ENCODE data around the gene OPA3. TPM values are rescaled to one million over a fixed set of nuclear protein-coding genes. Genes with fewer than 3 reads are reported as not detected.

The OPA3 gene
- total RNA-seq, 1 donor: 3.4 TPM

DNA sequence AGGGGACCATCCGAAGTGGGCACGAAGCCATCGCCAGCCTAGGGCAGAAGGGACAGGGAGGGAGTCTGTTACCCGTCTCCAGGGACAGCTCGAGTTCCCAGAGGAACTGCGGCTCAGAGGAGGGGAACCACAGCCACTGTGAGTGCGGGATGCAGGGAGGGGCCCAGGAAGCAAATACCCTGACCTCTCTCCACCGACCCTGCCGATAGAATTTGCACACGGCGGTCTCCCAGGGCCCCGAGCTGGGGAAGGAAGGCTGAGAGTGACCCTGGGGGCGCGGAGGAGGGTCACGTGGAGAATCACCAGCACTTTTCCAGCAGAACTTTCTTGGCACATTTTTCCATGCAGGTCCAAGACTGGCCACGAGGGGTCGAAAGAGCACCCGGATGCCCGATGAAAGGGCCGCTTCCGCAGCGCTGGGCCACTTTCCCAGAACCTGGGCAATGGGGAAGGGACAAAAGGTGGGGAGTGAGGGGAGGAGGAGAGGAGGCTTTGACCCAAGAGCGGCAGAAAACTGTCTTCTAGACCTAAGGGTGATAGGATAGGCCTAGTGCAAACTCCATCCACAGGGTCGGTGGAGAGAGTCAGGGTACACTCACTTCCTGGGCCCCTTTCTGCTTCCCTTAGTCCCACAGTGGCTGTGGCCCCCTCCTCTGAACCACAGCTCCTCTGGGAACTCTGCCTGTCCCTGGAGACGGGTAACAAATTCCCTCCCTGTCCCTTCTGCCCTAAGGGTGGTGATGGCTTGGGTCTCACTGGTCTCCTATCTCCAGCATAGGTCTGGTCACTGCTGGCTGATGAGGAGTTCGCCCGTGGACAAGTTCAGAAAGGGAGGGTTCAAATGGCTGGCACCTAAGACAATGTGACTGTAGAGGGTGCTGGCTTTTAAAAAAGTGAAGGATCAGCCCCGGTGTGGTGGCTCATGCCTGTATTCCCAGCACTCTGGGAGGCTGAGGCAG, 22.7 kb upstream of the OPA3 start:
- no peak overlapping the region for H3K4me3 ChIP-seq (ENCODE audit: low read length)

DNA sequence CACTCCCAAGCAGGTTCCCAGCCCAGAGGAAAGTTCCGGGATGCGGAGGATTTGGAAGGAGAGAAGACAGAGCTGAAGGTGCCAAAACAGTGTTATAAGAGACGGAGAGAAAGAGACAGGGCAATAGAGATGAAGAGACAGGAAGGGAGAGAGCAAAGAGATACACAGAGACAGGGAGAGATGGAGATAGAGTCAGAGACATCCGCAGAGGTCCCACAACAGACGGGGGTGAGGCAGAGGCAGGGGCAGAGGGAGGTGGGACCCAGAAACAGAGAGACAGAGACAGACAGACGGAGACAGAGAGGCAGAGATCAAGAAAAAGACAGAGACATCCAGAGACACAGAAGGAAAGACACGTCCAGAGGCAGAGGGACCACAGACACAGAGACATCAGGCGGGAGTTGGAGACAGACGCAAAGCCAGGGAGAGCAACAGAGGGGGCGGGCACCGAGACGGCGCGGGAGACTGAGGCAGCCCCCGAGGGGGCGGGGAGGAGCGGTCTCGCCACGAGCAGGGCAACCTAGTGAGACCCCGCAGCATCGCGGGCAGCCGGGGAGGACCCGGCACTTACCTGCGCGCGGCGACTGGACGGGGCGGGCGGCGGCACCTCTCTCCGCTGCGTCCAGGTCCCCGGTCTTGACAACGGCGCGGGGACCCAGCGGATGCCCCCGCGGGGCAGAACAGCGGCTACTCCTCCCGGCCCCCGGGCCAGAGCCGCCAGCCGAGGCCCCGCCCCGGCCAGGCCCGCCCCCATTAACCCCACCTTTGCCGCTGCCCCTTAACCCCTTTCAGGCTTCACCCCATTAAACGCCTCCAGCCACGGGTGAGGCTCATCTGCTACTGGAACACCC, 17.1 kb upstream of the OPA3 start, which contains the start of gene GPR4:
TSS of gene GPR4 (minus strand) at position 689 of the 851 bp plus-strand sequence. CDS start 10,346 bp downstream, outside the sequence.
- H3K9me3 ChIP-seq (ENCODE audit: low read depth, low read length): no peaks in the 10 kb centered on the region
- H3K4me1 ChIP-seq (ENCODE audit: insufficient read depth, low read length): peaks cover 28% of the 10 kb centered on the region
- H3K27me3 ChIP-seq (ENCODE audit: insufficient read depth, low read length): peaks cover 61% of the 10 kb centered on the region
- H3K4me3 ChIP-seq (ENCODE audit: low read length): no peak within 1 kb of the TSS

More for the DNA sequence above, 22.7 kb upstream of the OPA3 start:
- Histone ChIP-seq H3K4me1 (ENCODE audit: insufficient read depth, low read length) (peaks cover 8% of the 10 kb centered on the region), H3K27me3 (ENCODE audit: insufficient read depth, low read length) (peaks cover 12% of the 10 kb centered on the region), H3K9me3 (ENCODE audit: low read depth, low read length) (no peaks in the 10 kb centered on the region)

DNA sequence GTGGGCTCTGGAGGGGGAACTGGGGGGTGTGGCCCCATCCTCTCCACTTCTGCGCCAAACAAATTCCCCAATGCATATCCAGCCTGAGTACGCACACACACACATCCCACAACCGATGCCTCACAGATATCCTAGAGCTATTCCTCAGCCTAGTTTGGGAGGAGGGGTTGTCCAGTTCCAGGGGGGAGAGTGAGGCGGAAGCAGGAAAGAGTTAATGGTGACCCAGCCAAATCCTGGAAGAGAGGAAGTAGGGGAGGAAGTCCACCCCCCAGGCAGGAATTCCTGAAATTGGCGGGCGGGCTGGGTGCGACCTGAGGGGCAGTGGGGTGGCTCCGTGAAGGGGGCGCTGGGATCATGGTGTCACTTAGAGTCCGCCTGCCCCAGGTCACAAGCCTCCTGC, 16.5 kb upstream of the OPA3 start:
- Histone ChIP-seq H3K4me1 (ENCODE audit: insufficient read depth, low read length) (peaks cover 28% of the 10 kb centered on the region), H3K27me3 (ENCODE audit: insufficient read depth, low read length) (peaks cover 64% of the 10 kb centered on the region), H3K4me3 (ENCODE audit: low read length) (no peak overlapping the region), H3K9me3 (ENCODE audit: low read depth, low read length) (no peaks in the 10 kb centered on the region)

DNA sequence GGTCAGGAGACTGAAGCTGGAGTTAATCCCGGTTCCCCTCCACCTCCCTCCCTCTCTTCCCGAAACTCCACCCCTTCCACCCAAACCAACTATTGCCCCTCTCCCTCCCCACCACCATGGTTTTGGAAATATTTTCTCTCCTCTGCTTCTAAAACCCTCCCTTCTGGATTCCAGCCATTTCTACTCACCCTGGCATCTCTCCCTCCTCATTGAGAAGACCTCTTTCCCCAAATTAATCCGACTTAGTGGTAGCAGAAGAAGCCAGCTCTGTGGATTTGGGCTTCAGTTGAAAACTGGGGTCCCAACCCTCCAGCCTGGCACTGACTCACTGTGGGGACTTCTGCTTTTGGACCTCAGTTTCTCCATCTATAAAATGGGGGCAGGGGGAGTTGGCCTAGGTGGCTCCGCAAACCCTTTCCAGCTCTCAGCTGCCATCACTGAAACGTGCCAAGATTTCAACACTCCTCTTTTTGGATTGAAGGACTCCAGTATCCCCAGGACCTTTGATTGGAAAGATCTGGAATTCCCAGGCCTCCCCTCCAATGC, 15.8 kb upstream of the OPA3 start:
- Histone ChIP-seq H3K9me3 (ENCODE audit: low read depth, low read length) (no peaks in the 10 kb centered on the region), H3K27me3 (ENCODE audit: insufficient read depth, low read length) (peaks cover 64% of the 10 kb centered on the region), H3K4me1 (ENCODE audit: insufficient read depth, low read length) (peaks cover 28% of the 10 kb centered on the region), H3K4me3 (ENCODE audit: low read length) (no peak overlapping the region)

DNA sequence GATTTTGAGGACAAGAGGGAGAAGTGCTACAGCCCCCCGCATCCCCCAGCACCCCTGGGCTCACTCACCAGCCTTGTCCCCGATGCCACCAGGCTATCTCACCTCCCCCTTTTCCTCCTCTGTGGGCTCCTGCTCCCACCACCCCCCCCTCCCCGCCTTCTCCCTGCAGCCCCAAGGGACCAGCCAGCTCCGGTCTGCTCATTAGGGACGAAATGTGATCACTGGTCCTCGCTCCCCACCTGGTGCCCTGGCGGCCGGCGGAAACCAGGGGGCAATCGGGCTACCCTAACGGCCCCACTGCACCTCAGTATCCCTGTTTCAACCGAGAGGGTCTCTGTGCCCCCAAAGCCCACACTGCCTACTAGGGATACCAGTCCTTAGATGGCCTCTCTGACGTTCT, 14.7 kb upstream of the OPA3 start:
- Histone ChIP-seq H3K27me3 (ENCODE audit: insufficient read depth, low read length) (peaks cover 66% of the 10 kb centered on the region), H3K9me3 (ENCODE audit: low read depth, low read length) (no peaks in the 10 kb centered on the region), H3K4me1 (ENCODE audit: insufficient read depth, low read length) (peaks cover 28% of the 10 kb centered on the region), H3K4me3 (ENCODE audit: low read length) (no peak overlapping the region)

DNA sequence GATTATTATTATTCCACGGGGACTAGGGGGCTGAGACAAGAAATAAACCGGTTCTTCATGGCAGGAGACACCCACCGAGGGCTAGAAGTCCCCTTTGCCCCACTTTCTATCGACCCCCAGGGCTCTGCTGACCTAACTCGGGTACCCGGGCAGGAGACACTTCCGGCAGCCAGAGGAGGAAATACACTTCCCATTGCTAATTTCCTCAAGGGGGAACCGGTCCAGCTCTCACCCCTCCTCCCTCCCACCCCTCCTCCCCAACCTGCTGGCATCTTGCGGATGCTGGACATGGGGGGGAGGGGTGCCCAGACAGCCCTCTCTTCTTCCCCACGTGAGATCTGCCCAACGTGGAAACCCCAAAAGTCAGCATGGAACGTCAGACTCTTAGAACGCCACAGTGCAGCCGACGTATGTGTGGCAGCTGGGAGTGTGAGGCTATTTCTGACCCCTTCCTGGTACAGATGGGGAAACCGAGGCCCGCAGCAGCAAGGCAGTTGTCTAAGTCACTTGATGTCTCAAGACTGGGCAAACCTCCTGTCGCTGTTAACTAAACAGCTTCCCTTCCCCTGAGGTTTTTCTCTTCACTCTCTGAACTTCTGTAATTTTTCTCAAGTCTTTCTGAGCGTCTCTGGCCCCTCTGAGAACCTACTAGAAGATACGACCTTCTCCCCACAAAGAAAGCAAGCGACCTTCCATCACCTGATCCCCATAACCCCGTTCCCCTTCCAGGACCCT, 13.8 kb upstream of the OPA3 start:
- no peak overlapping the region for H3K4me3 ChIP-seq (ENCODE audit: low read length)
- peaks cover 28% of the 10 kb centered on the region for H3K4me1 ChIP-seq (ENCODE audit: insufficient read depth, low read length)

DNA sequence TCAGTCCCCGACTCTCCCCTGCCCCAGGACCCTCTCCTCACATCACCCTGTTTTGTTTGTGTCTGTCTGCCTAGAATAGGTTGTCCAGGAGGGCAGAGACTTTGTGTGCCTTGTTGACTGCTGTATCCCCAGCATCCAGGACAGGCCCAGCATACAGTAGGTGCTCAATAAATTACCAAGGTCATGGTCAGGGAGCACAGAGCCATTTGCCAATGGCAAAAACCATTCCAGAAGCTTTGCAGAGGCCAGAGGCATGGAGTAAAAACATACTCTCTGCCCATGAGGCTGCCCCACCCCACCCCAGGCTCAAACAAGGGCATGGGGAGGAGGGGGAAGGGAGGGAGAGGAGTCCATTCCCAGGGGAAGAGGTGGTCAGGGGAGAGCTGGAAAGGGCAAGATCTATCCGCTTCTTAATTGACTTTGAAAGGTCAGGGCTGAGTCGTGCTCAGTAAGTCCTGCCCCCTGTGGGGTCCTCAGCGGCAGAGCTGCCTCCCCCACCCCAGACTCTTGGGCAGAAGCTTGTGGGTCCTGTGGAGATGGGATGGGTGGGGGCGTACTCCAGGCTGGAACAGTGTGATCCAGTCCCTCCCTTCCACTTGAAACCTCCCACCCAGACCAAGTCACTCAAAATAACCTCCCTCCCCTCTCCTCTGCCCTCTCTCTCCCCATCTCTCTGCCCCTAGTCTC, 13.0 kb upstream of the OPA3 start:
- Histone ChIP-seq H3K9me3 (ENCODE audit: low read depth, low read length) (no peaks in the 10 kb centered on the region), H3K4me1 (ENCODE audit: insufficient read depth, low read length) (peaks cover 28% of the 10 kb centered on the region), H3K27me3 (ENCODE audit: insufficient read depth, low read length) (peaks cover 56% of the 10 kb centered on the region), H3K4me3 (ENCODE audit: low read length) (no peak overlapping the region)

More for the DNA sequence above, 13.8 kb upstream of the OPA3 start:
- peaks cover 65% of the 10 kb centered on the region for H3K27me3 ChIP-seq (ENCODE audit: insufficient read depth, low read length)
- no peaks in the 10 kb centered on the region for H3K9me3 ChIP-seq (ENCODE audit: low read depth, low read length)

DNA sequence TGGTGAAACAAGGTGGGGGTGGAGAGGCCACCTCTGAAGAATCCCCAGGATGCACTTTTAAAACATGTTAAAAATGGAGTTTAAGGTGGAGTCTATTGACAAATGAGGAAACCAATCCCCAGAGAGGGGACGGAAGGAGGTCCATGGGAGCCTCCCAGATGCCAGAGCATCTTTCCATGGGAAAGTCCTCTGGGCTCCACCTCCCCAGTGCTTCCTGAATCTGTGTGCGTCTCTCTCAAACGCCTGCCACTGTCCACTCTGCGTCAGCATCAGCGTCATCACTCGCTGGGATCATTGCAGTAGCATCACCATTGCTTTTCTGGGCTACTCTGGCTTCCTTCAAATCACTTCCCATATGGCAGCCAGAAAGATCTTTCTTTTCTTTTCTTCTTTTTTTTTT, 11.2 kb upstream of the OPA3 start:
- H3K4me1 ChIP-seq (ENCODE audit: insufficient read depth, low read length): peaks cover 28% of the 10 kb centered on the region
- H3K9me3 ChIP-seq (ENCODE audit: low read depth, low read length): no peaks in the 10 kb centered on the region
- peaks cover 40% of the 10 kb centered on the region for H3K27me3 ChIP-seq (ENCODE audit: insufficient read depth, low read length)
- no peak overlapping the region for H3K4me3 ChIP-seq (ENCODE audit: low read length)

DNA sequence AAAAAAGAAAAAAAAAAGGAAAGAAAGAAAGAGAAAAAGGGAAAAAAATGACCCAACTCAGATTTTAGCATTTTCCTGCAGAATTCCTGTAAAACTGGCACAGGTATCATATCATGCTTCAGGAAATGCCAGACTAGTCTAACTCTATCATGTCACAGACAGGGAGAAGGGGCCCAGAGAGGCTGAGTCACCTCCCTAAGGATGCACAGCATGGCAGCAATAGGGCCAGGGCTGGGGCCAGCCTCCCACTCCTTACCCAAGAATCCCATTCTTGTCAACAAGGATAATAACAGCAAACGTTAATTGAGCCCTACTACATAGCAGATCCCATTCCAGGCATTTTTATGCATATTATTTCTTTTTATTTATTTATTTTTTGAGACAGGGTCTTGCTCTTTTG, 8.9 kb upstream of the OPA3 start:
- peaks cover 20% of the 10 kb centered on the region for H3K27me3 ChIP-seq (ENCODE audit: insufficient read depth, low read length)

DNA sequence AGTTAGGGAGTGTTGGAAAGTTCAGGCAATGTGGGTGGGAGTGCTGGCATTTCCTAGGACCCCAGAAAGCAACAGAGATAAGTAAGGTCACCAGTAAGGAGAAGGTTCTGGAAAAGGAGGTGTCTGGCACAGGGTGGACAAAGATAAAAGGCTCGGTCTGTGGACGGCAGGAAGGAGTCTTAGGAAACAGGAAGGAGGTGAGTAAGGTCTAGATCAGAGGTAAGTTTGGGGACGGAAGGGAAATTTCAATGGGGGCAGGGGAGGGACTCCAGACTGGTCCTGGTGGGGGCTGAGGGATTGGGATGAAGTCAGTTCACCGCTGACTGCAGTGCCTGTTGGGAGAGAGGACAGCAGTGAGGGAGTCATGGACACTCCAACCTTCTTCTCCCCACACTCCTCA, 7.8 kb upstream of the OPA3 start:
- Histone ChIP-seq H3K9me3 (ENCODE audit: low read depth, low read length) (no peaks in the 10 kb centered on the region), H3K4me1 (ENCODE audit: insufficient read depth, low read length) (no peaks in the 10 kb centered on the region), H3K4me3 (ENCODE audit: low read length) (no peak overlapping the region), H3K27me3 (ENCODE audit: insufficient read depth, low read length) (peaks cover 10% of the 10 kb centered on the region)

More for the DNA sequence above, 8.9 kb upstream of the OPA3 start:
- no peak overlapping the region for H3K4me3 ChIP-seq (ENCODE audit: low read length)
- H3K9me3 ChIP-seq (ENCODE audit: low read depth, low read length): no peaks in the 10 kb centered on the region
- H3K4me1 ChIP-seq (ENCODE audit: insufficient read depth, low read length): peaks cover 9% of the 10 kb centered on the region

DNA sequence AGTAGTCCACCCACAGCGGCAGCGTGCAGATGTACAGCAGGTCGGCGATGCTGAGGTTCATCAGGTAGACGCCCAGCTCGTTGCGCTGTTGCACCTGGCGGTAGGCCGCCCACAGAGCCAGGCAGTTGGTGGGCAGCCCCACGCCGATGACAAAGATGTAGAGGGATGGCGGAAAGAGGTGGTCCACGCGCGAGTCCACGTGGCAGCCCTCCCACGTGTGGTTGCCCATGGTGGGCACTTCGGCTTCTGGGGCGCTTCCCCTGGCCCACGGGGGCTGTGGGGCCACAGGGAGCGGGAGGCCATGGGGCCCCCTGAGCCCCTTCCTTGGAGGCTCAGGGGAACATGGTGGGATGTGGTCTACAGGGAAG, 7.0 kb upstream of the OPA3 start:
- H3K4me3 ChIP-seq (ENCODE audit: low read length): no peak overlapping the region
- H3K4me1 ChIP-seq (ENCODE audit: insufficient read depth, low read length): no peaks in the 10 kb centered on the region
- peaks cover 3% of the 10 kb centered on the region for H3K27me3 ChIP-seq (ENCODE audit: insufficient read depth, low read length)
- no peaks in the 10 kb centered on the region for H3K9me3 ChIP-seq (ENCODE audit: low read depth, low read length)

DNA sequence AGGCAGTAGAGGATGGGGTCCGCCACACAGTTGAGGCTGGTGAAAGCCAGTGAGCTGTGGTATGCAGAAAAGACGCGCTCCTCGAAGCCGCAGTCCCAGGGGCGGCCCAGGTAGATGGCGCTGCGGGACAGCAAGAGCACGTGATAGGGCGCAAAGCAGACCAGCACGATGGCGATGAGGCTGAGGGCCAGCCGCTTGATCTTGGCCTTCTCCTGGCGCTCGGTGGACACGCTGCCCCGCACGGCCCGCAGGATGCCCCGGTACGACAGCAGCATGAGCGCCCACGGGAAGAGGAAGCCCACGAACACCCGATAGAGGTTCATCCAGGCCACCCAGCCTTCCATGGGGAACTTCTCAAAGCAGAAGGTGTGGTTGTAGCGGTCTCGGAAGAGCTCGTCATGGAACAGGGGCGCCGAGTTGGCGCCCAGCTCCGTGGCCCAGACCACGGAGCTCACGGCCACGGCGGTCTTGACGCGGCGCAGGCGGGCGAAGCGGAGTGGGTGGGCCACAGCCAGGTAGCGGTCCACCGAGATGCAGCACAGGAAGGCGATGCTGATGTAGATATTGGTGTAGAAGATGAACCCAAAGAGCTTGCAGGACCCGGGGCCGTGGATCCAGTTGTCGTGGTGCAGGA, 6.5 kb upstream of the OPA3 start:
- Histone ChIP-seq H3K27me3 (ENCODE audit: insufficient read depth, low read length) (peaks cover 2% of the 10 kb centered on the region), H3K4me1 (ENCODE audit: insufficient read depth, low read length) (no peaks in the 10 kb centered on the region), H3K4me3 (ENCODE audit: low read length) (no peak overlapping the region), H3K9me3 (ENCODE audit: low read depth, low read length) (no peaks in the 10 kb centered on the region)

DNA sequence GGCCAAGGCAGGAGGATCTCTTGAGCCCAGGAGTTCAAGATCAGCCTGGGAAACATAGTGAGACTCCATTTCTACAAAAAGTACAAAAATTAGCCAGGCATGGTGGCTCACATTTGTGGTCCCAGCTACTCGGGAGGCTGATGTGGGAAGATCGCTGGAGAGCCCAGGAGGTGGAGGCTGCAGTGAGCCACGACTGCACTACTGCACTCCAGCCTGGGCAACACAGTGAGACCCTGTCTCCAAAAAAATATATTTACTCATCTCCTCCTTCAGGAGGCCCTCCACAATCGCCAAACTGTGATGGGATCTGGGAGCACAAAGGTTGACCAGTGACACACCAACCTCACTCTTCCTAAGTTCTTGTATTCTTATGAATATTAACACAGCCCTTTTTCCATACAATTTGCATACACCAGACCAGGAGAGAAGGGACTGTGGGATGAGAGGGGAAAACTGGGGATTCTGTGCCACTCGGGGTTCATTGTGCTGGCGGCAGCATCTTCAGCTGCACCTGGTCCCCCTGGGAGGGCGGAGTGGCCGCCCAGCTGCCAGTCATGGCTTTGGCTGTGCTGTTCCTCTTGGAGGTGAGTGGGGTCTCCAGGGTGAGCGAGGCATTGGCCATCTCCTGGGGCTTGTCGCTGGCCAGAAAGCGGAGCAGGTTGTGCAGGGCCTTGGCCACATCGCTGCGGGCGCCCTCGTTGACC, 5.8 kb upstream of the OPA3 start:
- peaks cover 1% of the 10 kb centered on the region for H3K4me1 ChIP-seq (ENCODE audit: insufficient read depth, low read length)
- no peaks in the 10 kb centered on the region for H3K9me3 ChIP-seq (ENCODE audit: low read depth, low read length)
- no peak overlapping the region for H3K4me3 ChIP-seq (ENCODE audit: low read length)
- H3K27me3 ChIP-seq (ENCODE audit: insufficient read depth, low read length): peaks cover 2% of the 10 kb centered on the region
